NCI-H1092 (cell line): ENCODE data around the gene PCDHGA10.
"Not testable (repeated sequence)": the region's sequence is repeated elsewhere in the genome, so short reads cannot be mapped to it uniquely, and the experiment has no call there.

Experiments
- DNase-seq: peaks from one replicate; lab custom pipeline; 2025; lab: John Stamatoyannopoulos, UW

PCDHGA10 gene

GRCh38 chr5:141392429-141393198, 20.2 kb upstream of the PCDHGA10 start, which contains the start of gene PCDHGA8:
Gene PCDHGA8, plus strand, starts transcription at chr5:141392633. Its CDS starts 181 bp downstream, at chr5:141392814.
- no peak for DNase-seq

- no peak for DNase-seq
Observed at GRCh38 chr5:141393267-141393666, 19.5 kb upstream of the PCDHGA10 start.

- not testable (repeated sequence) for DNase-seq
Observed at GRCh38 chr5:141394401-141395187, 18.2 kb upstream of the PCDHGA10 start.

GRCh38 chr5:141397756-141398551, 14.8 kb upstream of the PCDHGA10 start, which contains the start of gene PCDHGB5:
Gene PCDHGB5, plus strand, starts transcription at chr5:141397947. Its CDS starts 181 bp downstream, at chr5:141398128.
- not testable (repeated sequence) for DNase-seq

GRCh38 chr5:141398608-141399007, 14.2 kb upstream of the PCDHGA10 start:
- no peak for DNase-seq

- no peak for DNase-seq
Observed at GRCh38 chr5:141399555-141400258, 13.1 kb upstream of the PCDHGA10 start.

GRCh38 chr5:141402553-141403243, 10.1 kb upstream of the PCDHGA10 start, which contains the start of gene PCDHGA9:
Gene PCDHGA9, plus strand, starts transcription at chr5:141402778. Its CDS starts 175 bp downstream, at chr5:141402953.
- no peak for DNase-seq

GRCh38 chr5:141403387-141403786, 9.4 kb upstream of the PCDHGA10 start:
- DNase-seq: no peak

- DNase-seq: not testable (repeated sequence)
Observed at GRCh38 chr5:141407790-141408505, 4.8 kb upstream of the PCDHGA10 start, which contains the start of gene PCDHGB6. Gene PCDHGB6, plus strand, starts transcription at chr5:141408021. Its CDS starts 182 bp downstream, at chr5:141408203.

- no peak for DNase-seq
Observed at GRCh38 chr5:141409598-141410306, 3.0 kb upstream of the PCDHGA10 start.

GRCh38 chr5:141411575-141411974, 1.2 kb upstream of the PCDHGA10 start:
- no peak for DNase-seq

GRCh38 chr5:141413540-141414069, 818 bp downstream of the PCDHGA10 start:
- no peak for DNase-seq

- DNase-seq: not testable (repeated sequence)
Observed at GRCh38 chr5:141414548-141415274, 1.9 kb downstream of the PCDHGA10 start.

- DNase-seq: not testable (repeated sequence)
Observed at GRCh38 chr5:141415275-141415618, 2.5 kb downstream of the PCDHGA10 start.

- peak; percentile 59 for DNase-seq
Observed at GRCh38 chr5:141417494-141418172, 4.8 kb downstream of the PCDHGA10 start, which contains the start of gene PCDHGB7. Gene PCDHGB7, plus strand, starts transcription at chr5:141417677. Its CDS starts 183 bp downstream, at chr5:141417860.

- no peak for DNase-seq
Observed at GRCh38 chr5:141419074-141419880, 6.5 kb downstream of the PCDHGA10 start.
